ENCODE data around the gene NAT9. TPM values are rescaled to one million over a fixed set of nuclear protein-coding genes. Genes with fewer than 3 reads are reported as not detected.

NAT9 gene
- total RNA-seq, 2 donors from 2014 or later, result 42.9 to 60.7 TPM

GRCh38 chr17:74812109-74813009 is 36.2 kb upstream of the NAT9 start:
- no peak overlapping the region for H3K4me3 Mint-ChIP-seq
- no peaks in the 10 kb centered on the region for H3K27me3 Mint-ChIP-seq
- peaks cover 0 to 8% of the 10 kb centered on the region in 2 donors for H3K4me1 Mint-ChIP-seq (ENCODE audit: low read depth in 2 of 2)
- H3K9me3 Mint-ChIP-seq, result no peaks in the 10 kb centered on the region
- DNase-seq (ENCODE audit: low spot score), result no peak
- ATAC-seq, result no peak
- H3K27ac Mint-ChIP-seq, result no peak overlapping the region
- H3K36me3 Mint-ChIP-seq, result no peaks in the 10 kb centered on the region

- DNase-seq (ENCODE audit: low spot score) (no peak), ATAC-seq (no peak)
- no peaks in the 10 kb centered on the region for H3K9me3 Mint-ChIP-seq
- no peak overlapping the region for H3K27ac Mint-ChIP-seq
- H3K36me3 Mint-ChIP-seq, result no peaks in the 10 kb centered on the region
- H3K27me3 Mint-ChIP-seq, result no peaks in the 10 kb centered on the region
- H3K4me1 Mint-ChIP-seq (ENCODE audit: low read depth in 2 of 2), result peaks cover 0 to 8% of the 10 kb centered on the region in 2 donors
- no peak overlapping the region for H3K4me3 Mint-ChIP-seq
Observed at GRCh38 chr17:74810699-74811485, 34.7 kb upstream of the NAT9 start.

GRCh38 chr17:74808714-74809430 is 32.7 kb upstream of the NAT9 start:
- H3K9me3 Mint-ChIP-seq, result no peaks in the 10 kb centered on the region
- H3K36me3 Mint-ChIP-seq, result no peaks in the 10 kb centered on the region
- no peaks in the 10 kb centered on the region for H3K27me3 Mint-ChIP-seq
- DNase-seq (ENCODE audit: low spot score) (no peak), ATAC-seq (no peak)
- no peak overlapping the region for H3K27ac Mint-ChIP-seq
- no peak overlapping the region for H3K4me3 Mint-ChIP-seq
- peaks cover 0 to 3% of the 10 kb centered on the region in 2 donors for H3K4me1 Mint-ChIP-seq (ENCODE audit: low read depth in 2 of 2)

- H3K4me1 Mint-ChIP-seq (ENCODE audit: low read depth in 2 of 2), result peaks cover 0 to 3% of the 10 kb centered on the region in 2 donors
- no peaks in the 10 kb centered on the region for H3K9me3 Mint-ChIP-seq
- no peak overlapping the region for H3K4me3 Mint-ChIP-seq
- no peak for ATAC-seq
- H3K27me3 Mint-ChIP-seq, result no peaks in the 10 kb centered on the region
- no peak for DNase-seq (ENCODE audit: low spot score)
- no peak overlapping the region for H3K27ac Mint-ChIP-seq
- H3K36me3 Mint-ChIP-seq, result no peaks in the 10 kb centered on the region
Observed at GRCh38 chr17:74807925-74808324, 31.8 kb upstream of the NAT9 start.

GRCh38 chr17:74807441-74807840 is 31.3 kb upstream of the NAT9 start:
- Mint-ChIP-seq H3K4me1 (ENCODE audit: low read depth in 2 of 2) (peaks cover 0 to 3% of the 10 kb centered on the region in 2 donors), H3K36me3 (no peaks in the 10 kb centered on the region), H3K9me3 (no peaks in the 10 kb centered on the region), H3K27ac (no peak overlapping the region), H3K27me3 (no peaks in the 10 kb centered on the region), H3K4me3 (no peak overlapping the region)
- DNase-seq (ENCODE audit: low spot score), result no peak
- ATAC-seq, result no peak

- DNase-seq (ENCODE audit: low spot score) (no peak), ATAC-seq (no peak)
- Mint-ChIP-seq H3K4me3 (no peak overlapping the region), H3K4me1 (ENCODE audit: low read depth in 2 of 2) (peaks cover 0 to 3% of the 10 kb centered on the region in 2 donors), H3K9me3 (no peaks in the 10 kb centered on the region), H3K27me3 (no peaks in the 10 kb centered on the region), H3K27ac (no peak overlapping the region), H3K36me3 (no peaks in the 10 kb centered on the region)
Observed at GRCh38 chr17:74806334-74806733, 30.2 kb upstream of the NAT9 start.

- Mint-ChIP-seq H3K27me3 (no peaks in the 10 kb centered on the region), H3K27ac (no peak overlapping the region), H3K9me3 (no peaks in the 10 kb centered on the region), H3K4me3 (no peak overlapping the region), H3K36me3 (no peaks in the 10 kb centered on the region), H3K4me1 (ENCODE audit: low read depth in 2 of 2) (peaks cover 0 to 3% of the 10 kb centered on the region in 2 donors)
- DNase-seq (ENCODE audit: low spot score) (no peak), ATAC-seq (no peak)
Observed at GRCh38 chr17:74805591-74805991, 29.4 kb upstream of the NAT9 start.

GRCh38 chr17:74804683-74805082 is 28.5 kb upstream of the NAT9 start:
- Mint-ChIP-seq H3K36me3 (no peaks in the 10 kb centered on the region), H3K27ac (no peak overlapping the region), H3K4me3 (no peak overlapping the region), H3K27me3 (no peaks in the 10 kb centered on the region), H3K4me1 (ENCODE audit: low read depth in 2 of 2) (no peaks in the 10 kb centered on the region), H3K9me3 (no peaks in the 10 kb centered on the region)
- DNase-seq (ENCODE audit: low spot score) (no peak), ATAC-seq (no peak)

- DNase-seq (ENCODE audit: low spot score), result no peak
- no peak for ATAC-seq
- Mint-ChIP-seq H3K27ac (no peak overlapping the region), H3K27me3 (no peaks in the 10 kb centered on the region), H3K9me3 (no peaks in the 10 kb centered on the region), H3K36me3 (no peaks in the 10 kb centered on the region), H3K4me1 (ENCODE audit: low read depth in 2 of 2) (no peaks in the 10 kb centered on the region), H3K4me3 (no peak overlapping the region)
Observed at GRCh38 chr17:74803971-74804370, 27.8 kb upstream of the NAT9 start.

GRCh38 chr17:74803388-74803930 is 27.3 kb upstream of the NAT9 start:
- ATAC-seq (no peak), DNase-seq (ENCODE audit: low spot score) (no peak)
- no peaks in the 10 kb centered on the region for H3K9me3 Mint-ChIP-seq
- no peaks in the 10 kb centered on the region for H3K36me3 Mint-ChIP-seq
- H3K27me3 Mint-ChIP-seq, result no peaks in the 10 kb centered on the region
- H3K27ac Mint-ChIP-seq, result no peak overlapping the region
- H3K4me3 Mint-ChIP-seq, result no peak overlapping the region
- no peaks in the 10 kb centered on the region for H3K4me1 Mint-ChIP-seq (ENCODE audit: low read depth in 2 of 2)

- no peak overlapping the region for H3K4me3 Mint-ChIP-seq
- H3K27me3 Mint-ChIP-seq, result no peaks in the 10 kb centered on the region
- H3K4me1 Mint-ChIP-seq (ENCODE audit: low read depth in 2 of 2), result no peaks in the 10 kb centered on the region
- no peak overlapping the region for H3K27ac Mint-ChIP-seq
- no peaks in the 10 kb centered on the region for H3K36me3 Mint-ChIP-seq
- DNase-seq (ENCODE audit: low spot score) (no peak), ATAC-seq (no peak)
- no peaks in the 10 kb centered on the region for H3K9me3 Mint-ChIP-seq
Observed at GRCh38 chr17:74801896-74802295, 25.8 kb upstream of the NAT9 start.

- no peak for DNase-seq (ENCODE audit: low spot score)
- Mint-ChIP-seq H3K36me3 (no peaks in the 10 kb centered on the region), H3K27ac (no peak overlapping the region), H3K27me3 (no peaks in the 10 kb centered on the region), H3K4me1 (ENCODE audit: low read depth in 2 of 2) (no peaks in the 10 kb centered on the region), H3K4me3 (no peak overlapping the region), H3K9me3 (no peaks in the 10 kb centered on the region)
- no peak for ATAC-seq
Observed at GRCh38 chr17:74800531-74800930, 24.4 kb upstream of the NAT9 start.

- Mint-ChIP-seq H3K27me3 (no peaks in the 10 kb centered on the region), H3K4me1 (ENCODE audit: low read depth in 2 of 2) (no peaks in the 10 kb centered on the region), H3K27ac (no peak overlapping the region), H3K36me3 (no peaks in the 10 kb centered on the region), H3K4me3 (no peak overlapping the region), H3K9me3 (no peaks in the 10 kb centered on the region)
- ATAC-seq (no peak), DNase-seq (ENCODE audit: low spot score) (no peak)
Observed at GRCh38 chr17:74799097-74799496, 23.0 kb upstream of the NAT9 start.
